ENCODE results near the gene VGLL3.

Gene VGLL3

GRCh38 chr3:86948822-86949221, 42.1 kb downstream of the VGLL3 start:
- FAIRE-seq = no peak

GRCh38 chr3:86942206-86942605, 48.7 kb downstream of the VGLL3 start:
- no peak for FAIRE-seq

- FAIRE-seq = no peak
These were observed 52.4 kb downstream of the VGLL3 start for GRCh38 chr3:86938416-86939105.

DNA sequence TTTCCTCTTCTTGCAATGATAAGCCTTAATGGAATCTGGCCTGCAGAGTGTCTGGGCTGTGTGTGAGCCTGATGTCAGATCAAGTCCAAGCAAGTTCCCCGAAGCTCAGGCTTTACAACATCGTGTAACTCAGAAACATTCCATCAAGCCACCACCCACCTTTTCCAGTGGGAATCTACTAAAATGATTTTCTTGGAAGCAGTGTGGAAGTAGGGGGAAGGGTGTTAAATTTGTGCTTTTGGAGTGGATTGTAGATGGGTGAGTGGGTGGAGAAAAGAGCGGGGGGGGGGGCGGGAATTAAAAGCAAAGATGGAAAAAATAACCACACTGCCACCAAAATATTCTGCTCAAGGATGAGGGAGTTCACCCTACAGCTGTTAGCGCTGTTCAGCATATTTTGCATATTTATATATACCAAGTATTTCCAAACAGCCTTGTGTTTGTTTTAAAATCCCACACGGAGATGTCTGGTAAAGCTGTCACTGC, 53.6 kb downstream of the VGLL3 start:
- no peak for FAIRE-seq

GRCh38 chr3:86934851-86935250, 56.1 kb downstream of the VGLL3 start:
- FAIRE-seq = no peak

DNA sequence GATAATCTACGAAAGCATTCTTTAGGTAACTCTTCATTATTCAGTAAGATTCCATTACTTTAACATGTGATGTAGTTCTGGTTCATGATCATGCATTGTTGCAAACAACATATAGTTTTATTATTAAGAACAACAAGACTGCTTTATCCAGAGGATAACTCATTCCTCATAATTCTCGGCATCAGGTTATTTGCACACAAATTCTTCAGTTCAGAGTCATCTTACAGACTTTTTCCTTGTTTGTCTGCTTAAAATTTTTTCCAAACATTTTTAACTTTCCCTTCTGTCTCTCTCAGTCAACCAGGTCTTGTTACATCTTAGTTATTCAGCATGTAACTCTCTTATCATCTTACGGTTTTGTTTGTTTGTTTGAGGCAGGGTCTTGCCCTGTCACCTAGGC, 60.1 kb downstream of the VGLL3 start:
- FAIRE-seq = no peak

GRCh38 chr3:86930181-86930580, 60.8 kb downstream of the VGLL3 start:
- no peak for FAIRE-seq

DNA sequence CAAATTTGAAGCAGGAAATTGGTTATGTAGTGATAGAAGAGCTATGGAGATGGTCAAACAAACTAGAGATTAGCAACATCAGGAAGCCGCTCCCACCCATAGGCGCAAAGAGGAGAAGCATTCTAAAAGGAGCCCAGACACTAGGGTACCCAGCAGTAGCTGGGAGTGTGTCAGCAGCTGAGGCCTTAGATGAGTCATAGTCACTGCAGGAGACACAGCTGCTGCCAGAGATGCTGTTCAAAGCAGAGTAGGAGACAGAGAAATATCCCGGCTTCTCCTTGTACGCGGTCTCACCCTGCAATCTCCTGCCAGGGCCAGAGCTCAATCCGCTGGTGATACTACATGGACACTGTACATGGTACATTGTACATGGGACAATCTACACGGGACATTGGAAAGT, 61.9 kb downstream of the VGLL3 start:
- FAIRE-seq = no peak

DNA sequence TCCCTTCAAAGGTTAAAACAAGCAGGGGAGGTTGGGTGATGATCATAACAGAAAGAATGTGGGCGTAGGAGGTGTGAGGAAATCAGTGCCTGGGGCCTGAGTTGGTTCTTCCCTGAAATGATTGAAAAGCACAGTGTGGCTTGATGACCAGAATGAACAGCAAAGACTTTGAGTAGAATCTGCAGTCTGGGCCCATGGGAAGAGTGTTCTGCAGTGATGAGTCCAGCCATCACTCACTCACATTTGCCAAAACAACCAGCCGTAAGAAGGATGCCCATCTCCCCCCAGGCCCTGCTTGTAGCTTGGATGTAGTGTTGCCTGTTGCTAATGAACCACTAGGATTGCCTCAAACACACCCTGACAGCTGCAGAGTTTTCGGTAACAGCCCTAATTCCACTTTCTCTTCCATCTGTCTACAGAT, 67.9 kb downstream of the VGLL3 start:
- no peak for FAIRE-seq

- no peak for FAIRE-seq
These were observed 68.8 kb downstream of the VGLL3 start for GRCh38 chr3:86921971-86922680.

DNA sequence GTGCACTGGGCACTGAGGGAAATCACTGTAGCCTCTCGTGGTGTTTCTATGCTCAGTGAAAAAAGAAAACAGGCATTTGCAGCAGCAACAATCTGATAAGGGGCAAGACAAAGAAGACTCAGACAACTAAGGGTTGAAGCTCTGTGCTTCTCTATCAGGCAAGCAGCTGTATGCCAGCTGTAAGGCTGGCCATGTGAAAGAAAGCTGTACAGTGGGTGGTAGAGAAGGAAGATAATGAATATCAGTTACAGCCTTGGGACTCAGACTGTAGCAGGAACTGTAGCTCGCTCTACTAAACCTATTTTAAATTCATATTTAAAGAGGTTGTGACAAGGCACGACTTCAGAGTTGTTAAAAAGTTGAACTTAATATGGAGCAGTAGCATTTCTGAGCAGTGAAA, 76.3 kb downstream of the VGLL3 start:
- FAIRE-seq = no peak

- FAIRE-seq = no peak
These were observed 77.8 kb downstream of the VGLL3 start for GRCh38 chr3:86913160-86913559.

DNA sequence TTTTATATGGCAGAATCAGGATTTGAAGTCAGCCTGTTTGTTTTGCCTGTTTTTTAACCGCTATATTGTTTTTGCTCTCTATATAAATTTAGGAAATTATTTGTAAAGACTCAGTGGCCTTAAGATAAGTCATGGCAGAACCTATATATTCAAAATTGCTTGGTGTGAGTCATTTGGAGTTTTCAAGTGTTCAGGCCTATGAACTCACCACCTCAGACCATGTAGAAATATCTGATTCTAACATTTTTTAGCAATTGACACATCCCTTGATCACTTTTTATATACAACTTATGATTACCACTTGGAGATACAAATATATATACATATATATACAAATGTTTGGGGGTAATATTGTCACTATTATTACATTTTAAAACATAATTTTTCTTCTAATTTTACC, 95.7 kb downstream of the VGLL3 start:
- no peak for FAIRE-seq

- no peak for FAIRE-seq
These were observed 100.1 kb downstream of the VGLL3 start for GRCh38 chr3:86890741-86891396.
